HepG2 (cell line): Measurements from ENCODE around the gene TBC1D20. TPM values are rescaled to one million over a fixed set of nuclear protein-coding genes. Genes with fewer than 3 reads are reported as not detected.

ENCODE experiments used
- AGO1 ChIP-seq: fragments of 200-400 bp; formaldehyde crosslinking; IDR thresholded peaks from 2 replicates; pipeline ENCODE4 v1.6.1; 2017; ENCODE audit warnings: mild to moderate bottlenecking, low read depth, low read length, moderate library complexity; ENCODE audit not compliant: poor library complexity, severe bottlenecking
- ARNT ChIP-seq: fragments of 450-650 bp; IDR thresholded peaks from 2 replicates; pipeline ENCODE4 v1.6.1; 2017
- BRCA1 ChIP-seq: sonication (generic); formaldehyde crosslinking; IDR thresholded peaks from 2 replicates; pipeline ENCODE4 v1.4.0; 2020; ENCODE audit warnings: missing genetic modification reagents
- HINFP ChIP-seq: sonication (generic); formaldehyde crosslinking; IDR thresholded peaks from 2 replicates; pipeline ENCODE4 v1.4.0; 2020; ENCODE audit warnings: low read depth, mild to moderate bottlenecking, missing genetic modification reagents
- KDM2A ChIP-seq: sonication (generic); formaldehyde crosslinking; IDR thresholded peaks from 2 replicates; pipeline ENCODE4 v1.4.0; 2020; ENCODE audit warnings: low read depth, missing genetic modification reagents, borderline replicate concordance
- MAZ ChIP-seq, 2 experiments: sonication (generic) in 1 of 2; formaldehyde crosslinking in 1 of 2; IDR thresholded peaks; 2 replicates each; pipeline versions ENCODE4 v1.5.0 to v1.6.1; 2012 to 2020; ENCODE audit warnings: low read depth in 2 of 2, mild to moderate bottlenecking in 2 of 2, borderline replicate concordance in 1 of 2, improper control_type of control experiment in 1 of 2, low read length in 1 of 2, missing genetic modification reagents in 1 of 2, moderate library complexity in 1 of 2
- NFE2 ChIP-seq: sonication (generic); formaldehyde crosslinking; IDR thresholded peaks from 2 replicates; pipeline ENCODE4 v1.4.0; 2020; ENCODE audit warnings: missing genetic modification reagents
- NONO ChIP-seq, 2 experiments: fragments of 450-650 bp in 1 of 2; sonication (generic) in 1 of 2; formaldehyde crosslinking in 1 of 2; IDR thresholded peaks in 1 of 2; conservative IDR thresholded peaks in 1 of 2; 2 replicates each; pipeline versions ENCODE4 v1.6.1 to v1.8.0; 2017 to 2022; ENCODE audit warnings: mild to moderate bottlenecking in 1 of 2, missing genetic modification reagents in 1 of 2, moderate library complexity in 1 of 2
- NR2F6 ChIP-seq, 2 experiments: IDR thresholded peaks; 2 replicates each; pipeline ENCODE4 v1.6.1; 2016; ENCODE audit warnings: antibody characterized with exemption in 1 of 2, mild to moderate bottlenecking in 1 of 2
- POLR2A ChIP-seq, 2 experiments: IDR thresholded peaks; 2 replicates each; pipeline ENCODE4 v1.6.1; 2011; ENCODE audit warnings: low read depth in 2 of 2, low read length in 2 of 2, mild to moderate bottlenecking in 1 of 2, moderate library complexity in 1 of 2; ENCODE audit not compliant: insufficient read depth in 1 of 2
- POLR2G ChIP-seq: fragments of 200-400 bp; formaldehyde crosslinking; IDR thresholded peaks from 2 replicates; pipeline ENCODE4 v1.6.1; 2018; ENCODE audit warnings: mild to moderate bottlenecking, low read depth, low read length, moderate library complexity
- SMYD3 ChIP-seq: sonication (generic); formaldehyde crosslinking; IDR thresholded peaks from 2 replicates; pipeline ENCODE4 v1.8.1; 2023; ENCODE audit warnings: mild to moderate bottlenecking, missing genetic modification reagents
- ZBTB7B ChIP-seq: sonication (generic); formaldehyde crosslinking; IDR thresholded peaks from 2 replicates; pipeline ENCODE4 v1.4.0; 2020; ENCODE audit warnings: missing genetic modification reagents
- ZNF160 ChIP-seq: sonication (generic); formaldehyde crosslinking; IDR thresholded peaks from 2 replicates; pipeline ENCODE4 v1.8.0; 2022; ENCODE audit warnings: mild to moderate bottlenecking, inconsistent platforms, missing genetic modification reagents
- ZNF280D ChIP-seq: sonication (generic); formaldehyde crosslinking; IDR thresholded peaks from 2 replicates; pipeline ENCODE4 v1.5.1; 2020; ENCODE audit warnings: mild to moderate bottlenecking, missing genetic modification reagents
- polyA plus RNA-seq, 8 experiments: library from polyadenylated mRNA; depleted of rRNA in 3 of 8; stranded (reverse) in 7 of 8; unstranded in 1 of 8; fragments of >200 nt; fragmentation: Illumina TruSeq in 4 of 8; extraction: Trizol in 4 of 8; gene quantifications; 2 replicates each; pipeline versions ENCODE4 v1.2.1 to v1.2.3, GENCODE V29; 2011 to 2016; ENCODE audit warnings: low read depth in 4 of 8, missing spikeins in 1 of 8, mixed read lengths in 1 of 8; ENCODE audit not compliant: insufficient read depth in 1 of 8
- total RNA-seq, 5 experiments: library from RNA; depleted of rRNA; stranded (reverse); fragments of >200 nt; fragmentation: Illumina TruSeq; extraction: Trizol; gene quantifications; 2 replicates each; pipeline ENCODE4 v1.2.3, GENCODE V29; 2016; ENCODE audit warnings: low read depth in 1 of 5
- TF ChIP-seq, protein P1 (sequence below): IDR thresholded peaks from 2 replicates; pipeline ENCODE4 v1.6.1; 2018; ENCODE audit warnings: missing genetic modification reagents, mild to moderate bottlenecking, missing compliant biosample characterization
- TF ChIP-seq, protein P2 (sequence below): sonication (generic); formaldehyde crosslinking; IDR thresholded peaks from 2 replicates; pipeline ENCODE4 v1.4.0; 2020; ENCODE audit warnings: missing genetic modification reagents, borderline replicate concordance
- TF ChIP-seq, protein P3 (sequence below): sonication (generic); formaldehyde crosslinking; IDR thresholded peaks from 2 replicates; pipeline ENCODE4 v1.4.0; 2020; ENCODE audit warnings: mild to moderate bottlenecking, low read depth, missing genetic modification reagents

Gene TBC1D20
- total and polyA plus RNA-seq, 2 of the 13 experiments (the other 11 are each of a cell fraction or from before 2014, with no cell fraction given), result 36.6 to 47.1 TPM

GRCh38 chr20:434661-435419 lies 27.5 kb downstream of the TBC1D20 start (continued):
- TF ChIP-seq, protein P1, sequence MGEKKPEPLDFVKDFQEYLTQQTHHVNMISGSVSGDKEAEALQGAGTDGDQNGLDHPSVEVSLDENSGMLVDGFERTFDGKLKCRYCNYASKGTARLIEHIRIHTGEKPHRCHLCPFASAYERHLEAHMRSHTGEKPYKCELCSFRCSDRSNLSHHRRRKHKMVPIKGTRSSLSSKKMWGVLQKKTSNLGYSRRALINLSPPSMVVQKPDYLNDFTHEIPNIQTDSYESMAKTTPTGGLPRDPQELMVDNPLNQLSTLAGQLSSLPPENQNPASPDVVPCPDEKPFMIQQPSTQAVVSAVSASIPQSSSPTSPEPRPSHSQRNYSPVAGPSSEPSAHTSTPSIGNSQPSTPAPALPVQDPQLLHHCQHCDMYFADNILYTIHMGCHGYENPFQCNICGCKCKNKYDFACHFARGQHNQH (CRISPR knock-in tag), result no peak
- no peak for TF ChIP-seq NR2F6 (IDR thresholded peaks at IDR 0.05)
- no peak for TF ChIP-seq NR2F6 (CRISPR knock-in tag; IDR thresholded peaks at IDR 0.05)
- TF ChIP-seq SMYD3 (CRISPR knock-in tag), result no peak
- peak; percentile 65 for TF ChIP-seq POLR2G
- TF ChIP-seq, protein P2, sequence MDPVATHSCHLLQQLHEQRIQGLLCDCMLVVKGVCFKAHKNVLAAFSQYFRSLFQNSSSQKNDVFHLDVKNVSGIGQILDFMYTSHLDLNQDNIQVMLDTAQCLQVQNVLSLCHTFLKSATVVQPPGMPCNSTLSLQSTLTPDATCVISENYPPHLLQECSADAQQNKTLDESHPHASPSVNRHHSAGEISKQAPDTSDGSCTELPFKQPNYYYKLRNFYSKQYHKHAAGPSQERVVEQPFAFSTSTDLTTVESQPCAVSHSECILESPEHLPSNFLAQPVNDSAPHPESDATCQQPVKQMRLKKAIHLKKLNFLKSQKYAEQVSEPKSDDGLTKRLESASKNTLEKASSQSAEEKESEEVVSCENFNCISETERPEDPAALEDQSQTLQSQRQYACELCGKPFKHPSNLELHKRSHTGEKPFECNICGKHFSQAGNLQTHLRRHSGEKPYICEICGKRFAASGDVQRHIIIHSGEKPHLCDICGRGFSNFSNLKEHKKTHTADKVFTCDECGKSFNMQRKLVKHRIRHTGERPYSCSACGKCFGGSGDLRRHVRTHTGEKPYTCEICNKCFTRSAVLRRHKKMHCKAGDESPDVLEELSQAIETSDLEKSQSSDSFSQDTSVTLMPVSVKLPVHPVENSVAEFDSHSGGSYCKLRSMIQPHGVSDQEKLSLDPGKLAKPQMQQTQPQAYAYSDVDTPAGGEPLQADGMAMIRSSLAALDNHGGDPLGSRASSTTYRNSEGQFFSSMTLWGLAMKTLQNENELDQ (CRISPR knock-in tag), result no peak
- TF ChIP-seq AGO1, result peak; percentile 95
- no peak for TF ChIP-seq NONO (IDR thresholded peaks at IDR 0.05)
- no peak for TF ChIP-seq NONO (CRISPR knock-in tag; conservative IDR thresholded peaks at IDR 0.05)
- no peak for TF ChIP-seq ZBTB7B (CRISPR knock-in tag)
- no peak for TF ChIP-seq NFE2 (CRISPR knock-in tag)
- peak in 1 of 2 experiments; percentile 56; a peak in 2 of 4 replicates for TF ChIP-seq POLR2A (IDR thresholded peaks at IDR 0.05; ENCODE audit: insufficient read depth in 1 of 2, low read depth in 2 of 2, low read length in 2 of 2)
- no peak for TF ChIP-seq ARNT
- no peak for TF ChIP-seq ZNF280D
- no peak for TF ChIP-seq BRCA1 (CRISPR knock-in tag)
- TF ChIP-seq KDM2A (CRISPR knock-in tag), result 0 out of 2 replicates have a peak, but pooled peaks have one; percentile 35
- no peak for TF ChIP-seq ZNF160 (CRISPR knock-in tag)
- TF ChIP-seq, protein P3, sequence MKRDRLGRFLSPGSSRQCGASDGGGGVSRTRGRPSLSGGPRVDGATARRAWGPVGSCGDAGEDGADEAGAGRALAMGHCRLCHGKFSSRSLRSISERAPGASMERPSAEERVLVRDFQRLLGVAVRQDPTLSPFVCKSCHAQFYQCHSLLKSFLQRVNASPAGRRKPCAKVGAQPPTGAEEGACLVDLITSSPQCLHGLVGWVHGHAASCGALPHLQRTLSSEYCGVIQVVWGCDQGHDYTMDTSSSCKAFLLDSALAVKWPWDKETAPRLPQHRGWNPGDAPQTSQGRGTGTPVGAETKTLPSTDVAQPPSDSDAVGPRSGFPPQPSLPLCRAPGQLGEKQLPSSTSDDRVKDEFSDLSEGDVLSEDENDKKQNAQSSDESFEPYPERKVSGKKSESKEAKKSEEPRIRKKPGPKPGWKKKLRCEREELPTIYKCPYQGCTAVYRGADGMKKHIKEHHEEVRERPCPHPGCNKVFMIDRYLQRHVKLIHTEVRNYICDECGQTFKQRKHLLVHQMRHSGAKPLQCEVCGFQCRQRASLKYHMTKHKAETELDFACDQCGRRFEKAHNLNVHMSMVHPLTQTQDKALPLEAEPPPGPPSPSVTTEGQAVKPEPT (CRISPR knock-in tag), result no peak
- TF ChIP-seq MAZ (IDR thresholded peaks at IDR 0.05; ENCODE audit: borderline replicate concordance, low read depth, low read length), result no peak
- no peak for TF ChIP-seq MAZ (CRISPR knock-in tag; IDR thresholded peaks at IDR 0.05; ENCODE audit: low read depth)
- TF ChIP-seq HINFP (CRISPR knock-in tag), result no peak
